Retinal pigment epithelial cell (primary cell): Measurements from ENCODE around the gene GUCY2F.
A peak's percentile ranks its signal among the peaks of the same experiment; 100 is the strongest.

Experiments used
- DNase-seq: peaks from one replicate; pipeline ENCODE4 v3.0.0-alpha.2; 2010; ENCODE audit warnings: low read depth
- H3K4me3 ChIP-seq: 2 replicates; pipeline ENCODE4 v1.5.1; 2011; ENCODE audit warnings: mild to moderate bottlenecking, low read length, control low read depth, moderate library complexity
- TF ChIP-seq, protein P1 (sequence below): conservative IDR thresholded peaks from 2 replicates; pipeline ENCODE4 v1.5.1; 2011; ENCODE audit warnings: low read depth, low read length, control low read depth, inconsistent platforms

GUCY2F gene

GRCh38 chrX:109487640-109488039 lies 5.8 kb upstream of the GUCY2F start:
- TF ChIP-seq, protein P1, sequence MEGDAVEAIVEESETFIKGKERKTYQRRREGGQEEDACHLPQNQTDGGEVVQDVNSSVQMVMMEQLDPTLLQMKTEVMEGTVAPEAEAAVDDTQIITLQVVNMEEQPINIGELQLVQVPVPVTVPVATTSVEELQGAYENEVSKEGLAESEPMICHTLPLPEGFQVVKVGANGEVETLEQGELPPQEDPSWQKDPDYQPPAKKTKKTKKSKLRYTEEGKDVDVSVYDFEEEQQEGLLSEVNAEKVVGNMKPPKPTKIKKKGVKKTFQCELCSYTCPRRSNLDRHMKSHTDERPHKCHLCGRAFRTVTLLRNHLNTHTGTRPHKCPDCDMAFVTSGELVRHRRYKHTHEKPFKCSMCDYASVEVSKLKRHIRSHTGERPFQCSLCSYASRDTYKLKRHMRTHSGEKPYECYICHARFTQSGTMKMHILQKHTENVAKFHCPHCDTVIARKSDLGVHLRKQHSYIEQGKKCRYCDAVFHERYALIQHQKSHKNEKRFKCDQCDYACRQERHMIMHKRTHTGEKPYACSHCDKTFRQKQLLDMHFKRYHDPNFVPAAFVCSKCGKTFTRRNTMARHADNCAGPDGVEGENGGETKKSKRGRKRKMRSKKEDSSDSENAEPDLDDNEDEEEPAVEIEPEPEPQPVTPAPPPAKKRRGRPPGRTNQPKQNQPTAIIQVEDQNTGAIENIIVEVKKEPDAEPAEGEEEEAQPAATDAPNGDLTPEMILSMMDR, result no peak
- no peak overlapping the region for H3K4me3 ChIP-seq
- DNase-seq, result no peak

DNA sequence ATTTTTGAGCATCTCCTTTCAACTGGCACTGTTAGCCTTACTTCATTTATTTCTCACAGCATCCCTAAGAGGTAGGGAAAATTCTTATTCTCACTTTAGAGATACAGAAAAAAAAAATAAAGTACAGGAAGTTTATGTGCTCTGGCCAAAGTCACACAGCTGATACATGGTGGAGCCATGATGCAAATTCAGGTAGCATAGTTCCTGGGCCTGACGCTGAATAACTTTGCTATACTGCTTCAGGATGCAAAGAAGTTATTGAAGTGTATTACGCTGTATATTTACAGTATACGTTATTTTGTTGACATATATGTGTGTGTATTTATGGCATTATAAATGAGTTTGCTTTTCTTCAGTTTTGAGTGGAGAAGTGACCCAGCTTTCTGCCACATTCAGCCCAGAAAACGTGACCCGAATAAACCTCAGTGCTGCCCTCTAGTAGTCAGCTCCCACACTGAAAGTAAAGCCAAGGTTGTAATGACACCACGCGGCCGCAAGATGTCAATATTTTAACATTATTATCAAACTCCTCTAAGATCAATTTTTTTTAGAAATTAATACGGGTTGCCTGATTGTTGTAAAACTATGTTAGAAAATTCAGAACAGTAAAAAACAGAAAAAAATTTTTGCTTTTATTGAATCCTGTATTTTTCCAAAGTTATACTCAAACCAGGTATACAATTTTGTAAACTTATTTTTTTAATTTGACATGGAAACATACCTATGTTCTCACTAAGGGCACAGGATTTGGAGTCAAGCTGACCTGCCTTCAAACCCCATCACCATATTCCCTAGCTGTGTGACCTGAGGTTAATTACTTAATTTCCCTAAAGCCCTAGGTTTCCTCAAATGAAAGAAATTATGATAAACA lies 3.8 kb upstream of the GUCY2F start:
- DNase-seq, result peak; percentile 18
- TF ChIP-seq, protein P1, result peak; percentile 98
- no peak overlapping the region for H3K4me3 ChIP-seq

GRCh38 chrX:109484886-109485285 lies 3.0 kb upstream of the GUCY2F start:
- TF ChIP-seq, protein P1, result no peak
- no peak for DNase-seq
- H3K4me3 ChIP-seq, result no peak overlapping the region

DNA sequence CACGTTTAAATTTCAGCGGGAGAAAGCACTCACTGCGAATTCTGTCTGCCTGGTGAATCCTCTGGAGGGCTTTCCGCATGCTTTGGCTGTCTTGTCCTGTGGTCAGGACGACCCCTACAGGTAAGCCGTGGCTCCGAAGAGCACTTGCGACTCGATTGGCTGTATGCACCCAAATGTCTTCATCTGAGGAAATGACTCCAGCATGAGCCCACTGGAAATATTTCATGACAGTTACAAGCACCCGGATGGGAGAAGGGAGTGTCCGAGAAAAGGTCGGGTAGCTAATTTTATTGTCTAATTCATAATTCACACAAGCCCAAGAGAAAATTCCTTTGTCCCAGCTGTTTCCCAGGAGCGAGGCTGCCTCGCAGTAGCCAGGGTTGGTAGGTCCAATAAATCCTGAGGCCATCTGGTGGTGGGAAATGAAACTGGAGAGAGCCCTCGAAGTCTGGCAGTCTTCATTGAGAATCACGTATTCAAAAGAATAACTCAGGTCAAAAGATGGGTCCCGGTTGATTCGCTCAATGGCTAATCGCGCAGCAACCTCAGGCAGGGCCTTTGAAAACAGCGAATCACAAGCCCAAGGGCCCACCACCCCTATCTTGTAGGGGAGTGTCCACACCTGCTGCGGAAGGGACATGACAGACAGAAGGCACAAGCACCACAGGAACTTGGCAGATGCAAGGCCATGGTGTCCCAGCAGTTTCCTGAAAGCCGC lies 6.6 kb downstream of the GUCY2F start:
- no peak for DNase-seq
- H3K4me3 ChIP-seq, result no peak overlapping the region

GRCh38 chrX:109472939-109473735 lies 8.7 kb downstream of the GUCY2F start:
- DNase-seq, result no peak
- no peak overlapping the region for H3K4me3 ChIP-seq
- TF ChIP-seq, protein P1, result peak; percentile 42

More for the DNA sequence above, 6.6 kb downstream of the GUCY2F start:
- TF ChIP-seq, protein P1, result peak; percentile 55

DNA sequence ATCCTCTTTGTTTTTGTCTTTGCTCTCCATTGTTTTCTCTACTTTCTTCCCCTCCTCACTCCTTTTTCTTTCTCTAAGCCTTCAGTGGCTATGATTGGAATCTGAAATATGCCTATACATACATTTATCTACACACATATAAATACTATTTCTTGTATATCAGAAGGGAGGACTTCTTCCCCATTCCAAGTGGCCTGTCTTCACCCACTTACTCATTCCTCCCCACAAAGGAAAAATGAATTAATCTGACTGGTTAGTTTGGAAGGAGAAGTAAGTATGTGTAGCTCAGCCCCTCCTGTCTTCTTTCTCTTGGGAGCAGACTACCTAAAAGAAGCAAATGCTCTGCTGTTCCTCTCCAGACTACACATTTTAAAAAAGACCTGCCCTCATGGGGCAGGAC lies 17.7 kb downstream of the GUCY2F start:
- no peak for DNase-seq
- no peak overlapping the region for H3K4me3 ChIP-seq
- TF ChIP-seq, protein P1, result no peak
